GM19025 (cell line): ENCODE measurements around the gene ATG16L2.
A peak's percentile ranks its signal among the peaks of the same experiment; 100 is the strongest.
"Not testable (repeated sequence)": the region's sequence is repeated elsewhere in the genome, so short reads cannot be mapped to it uniquely, and the experiment has no call there.

Experiments used
- ATAC-seq: cut with Tn5 transposase; IDR thresholded peaks from one replicate; pipeline ENCODE4 v1.9.1; 2021; ENCODE audit warnings: mild to moderate bottlenecking, low read depth, moderate library complexity; ENCODE audit not compliant: unreplicated experiment

Gene ATG16L2

DNA sequence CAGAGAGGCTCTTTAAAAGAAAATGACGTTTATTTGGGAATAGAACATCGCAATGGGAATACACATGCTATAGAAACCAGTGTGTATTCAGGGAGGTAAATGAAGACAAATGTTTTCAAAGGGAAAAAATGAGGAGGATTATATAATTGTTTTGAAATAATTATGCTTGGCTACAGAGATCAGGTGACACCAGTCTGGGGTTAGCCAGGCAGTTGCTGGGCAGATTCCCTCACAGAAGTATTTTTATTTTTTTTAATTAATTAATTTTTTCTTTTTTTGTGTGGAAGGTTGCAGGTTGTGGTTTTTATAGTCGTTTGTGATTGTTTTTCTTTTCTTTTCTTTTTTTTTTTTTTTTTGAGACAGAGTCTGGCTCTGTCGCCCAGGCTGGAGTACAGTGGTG lies 14.8 kb upstream of the ATG16L2 start:
- ATAC-seq, result no peak

DNA sequence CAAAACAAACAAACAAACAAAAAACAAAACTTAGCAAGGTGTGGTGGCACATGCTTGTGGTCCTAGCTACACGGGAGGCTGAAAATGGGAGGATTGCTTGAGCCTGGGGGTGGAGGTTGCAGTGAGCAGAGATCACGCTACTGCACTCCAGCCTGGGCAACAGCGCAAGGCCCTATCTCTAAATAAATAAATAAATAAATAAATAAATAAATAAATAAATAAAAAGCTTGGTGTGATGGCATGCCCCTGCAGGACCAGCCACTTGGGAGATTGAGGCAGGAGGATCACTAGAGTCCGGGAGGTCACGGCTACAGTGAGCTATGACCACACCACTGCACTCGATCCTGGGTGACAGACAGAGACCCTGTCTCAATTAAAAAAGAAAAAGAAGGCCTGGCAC lies 11.4 kb upstream of the ATG16L2 start:
- no peak for ATAC-seq

DNA sequence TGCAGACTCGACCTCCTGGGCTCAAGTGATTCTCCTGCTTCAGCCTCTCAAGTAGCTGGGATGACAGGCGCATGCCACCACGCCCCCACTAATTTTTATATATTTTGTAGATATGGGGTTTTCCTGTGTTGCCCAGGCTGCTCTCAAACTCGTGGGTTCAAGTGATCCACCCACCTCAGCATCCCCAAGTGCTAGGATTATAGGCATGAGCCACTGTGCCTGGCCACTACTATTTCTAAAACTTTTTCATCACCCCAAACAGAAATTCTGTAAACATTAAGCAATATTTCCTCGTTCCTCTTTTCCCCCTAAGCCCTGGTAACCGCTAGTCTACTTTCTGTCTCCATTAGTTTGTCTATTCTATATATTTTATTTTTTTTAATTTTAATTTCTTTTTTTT lies 9.0 kb upstream of the ATG16L2 start:
- no peak for ATAC-seq

- ATAC-seq, result not testable (repeated sequence)
These were observed 7.8 kb upstream of the ATG16L2 start for GRCh38 chr11:72806378-72806777.

DNA sequence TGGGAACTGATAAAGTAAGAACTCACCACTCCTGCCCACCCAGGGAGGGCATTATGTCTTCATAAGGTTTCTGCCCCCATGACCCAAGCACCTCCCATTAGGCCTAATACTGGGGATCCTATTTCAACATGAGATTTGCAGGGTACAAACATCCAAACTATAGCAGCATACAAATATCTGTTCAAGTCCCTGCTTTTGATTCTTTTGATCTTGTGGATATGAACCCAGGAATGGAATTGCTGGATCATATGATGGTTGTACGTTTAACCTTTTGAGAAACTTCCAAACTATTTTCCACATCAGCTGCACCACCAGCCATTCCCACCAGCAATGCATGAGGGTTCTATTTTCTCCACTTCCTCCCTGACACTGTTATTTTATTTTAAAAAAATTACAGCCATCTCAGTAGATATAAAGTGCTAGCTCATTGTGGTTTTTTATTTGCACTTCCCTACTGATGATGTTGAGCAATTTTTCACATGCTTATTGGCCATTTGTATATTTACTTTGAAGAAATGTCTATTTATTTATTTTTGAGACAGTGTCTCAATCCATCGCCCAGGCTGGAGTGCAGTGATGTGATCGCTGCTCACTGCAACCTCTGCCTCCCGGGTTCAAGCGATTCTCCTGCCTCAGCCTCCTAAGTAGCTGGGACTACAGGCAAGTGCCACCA lies 7.1 kb upstream of the ATG16L2 start:
- ATAC-seq, result no peak

DNA sequence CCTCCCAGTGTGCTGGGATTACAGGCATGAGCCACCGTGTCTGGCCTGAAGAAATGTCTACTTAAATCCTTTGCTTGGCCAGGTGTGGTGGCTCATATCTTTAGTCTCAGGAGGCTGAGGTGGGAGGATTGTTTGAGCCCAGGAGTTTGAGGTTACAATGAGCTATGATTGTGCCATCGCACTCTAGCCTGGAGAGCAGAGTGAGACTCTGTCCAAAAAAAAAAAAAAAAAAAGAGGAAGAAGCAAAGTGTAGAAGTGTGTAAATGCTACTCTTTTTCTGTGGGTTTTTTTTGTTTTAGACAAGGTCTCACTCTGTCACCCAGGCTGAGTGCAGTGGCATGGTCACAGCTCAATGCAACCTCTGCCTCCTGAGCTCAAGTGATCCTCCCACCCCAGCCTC lies 6.4 kb upstream of the ATG16L2 start:
- ATAC-seq, result no peak

GRCh38 chr11:72808331-72808798 lies 5.8 kb upstream of the ATG16L2 start:
- no peak for ATAC-seq

GRCh38 chr11:72811686-72812085 lies 2.5 kb upstream of the ATG16L2 start:
- not testable (repeated sequence) for ATAC-seq

DNA sequence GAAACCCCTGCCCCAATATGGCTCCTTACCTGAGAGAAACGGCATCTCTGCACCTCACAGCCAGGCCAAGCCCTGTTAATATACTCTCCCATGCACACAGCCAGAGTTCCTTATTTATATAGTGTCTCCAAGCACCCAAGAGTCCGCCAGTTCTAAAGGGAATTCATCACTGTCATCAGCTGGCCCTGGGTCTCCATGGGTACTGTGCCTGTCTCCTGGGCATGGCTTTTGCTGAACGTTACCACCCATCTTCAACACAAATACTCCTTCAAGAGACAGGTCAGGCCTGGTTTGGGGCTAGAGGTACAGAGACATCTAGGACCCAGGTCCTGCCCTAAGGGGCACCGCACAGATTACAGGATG lies 1.6 kb upstream of the ATG16L2 start:
- no peak for ATAC-seq

DNA sequence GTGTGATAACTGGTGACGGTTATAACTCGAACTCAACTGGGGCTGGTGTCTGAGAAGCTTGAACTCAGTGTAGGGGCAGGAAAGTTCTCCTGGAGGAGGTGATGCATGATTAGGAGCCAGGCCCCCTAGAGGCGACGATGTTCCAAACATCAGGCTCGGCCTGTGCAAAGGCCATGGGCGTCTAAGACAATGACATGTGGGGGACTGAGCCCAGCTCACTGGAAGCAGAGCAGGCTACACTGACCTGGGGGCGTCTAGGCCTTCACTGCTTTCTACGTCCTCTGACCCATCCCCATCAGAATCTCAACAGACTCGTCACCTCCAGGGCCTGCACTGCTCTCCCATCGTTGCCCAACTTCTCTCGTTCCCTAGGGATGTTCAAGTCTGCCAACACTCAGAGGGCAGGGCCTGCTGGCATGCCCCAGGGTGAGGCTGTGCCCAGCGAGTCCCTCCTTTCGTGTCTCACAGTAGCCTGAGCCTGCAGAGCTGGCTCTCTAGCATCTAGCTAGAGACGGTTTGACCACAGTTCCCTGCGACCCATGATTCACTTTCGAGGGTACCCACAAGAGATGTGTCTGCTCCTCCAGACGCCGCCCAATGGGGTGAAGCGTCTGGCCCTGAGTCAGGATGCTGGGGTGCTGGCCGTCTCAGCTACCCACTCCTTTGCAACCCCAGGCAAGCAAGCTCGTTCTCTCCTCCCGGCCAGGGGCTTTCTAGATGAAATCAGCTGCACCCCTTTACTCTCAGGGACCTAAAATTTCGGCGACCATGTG lies 1.1 kb upstream of the ATG16L2 start:
- peak; percentile 26 for ATAC-seq

DNA sequence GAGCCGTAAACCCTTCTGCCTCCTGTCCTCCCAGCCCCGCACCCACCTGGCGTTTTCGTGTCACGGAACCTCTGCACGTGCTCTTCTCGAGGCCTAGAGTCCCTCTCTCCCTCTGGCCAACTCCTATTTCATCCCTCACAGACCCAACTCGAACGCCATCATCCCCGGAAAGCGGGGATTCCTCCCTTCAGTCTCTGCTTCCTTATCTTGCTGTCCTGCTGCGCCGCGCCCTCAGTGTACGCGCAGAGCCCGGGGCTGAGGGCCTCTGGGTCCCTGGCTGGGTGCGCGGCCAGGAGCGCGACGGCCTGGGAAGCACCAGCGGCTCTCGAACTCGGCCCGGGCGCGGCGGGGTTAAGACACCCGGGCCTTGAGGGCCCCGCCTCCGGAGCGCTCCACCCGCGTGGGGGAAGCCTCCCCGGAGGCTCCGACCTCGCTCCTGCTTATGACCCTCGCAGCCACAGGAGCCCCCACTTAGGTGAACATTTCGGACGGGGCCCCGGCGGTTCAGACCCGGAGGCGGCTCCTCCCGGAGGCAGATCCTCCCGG lies 398 bp upstream of the ATG16L2 start:
- ATAC-seq, result peak; percentile 45

DNA sequence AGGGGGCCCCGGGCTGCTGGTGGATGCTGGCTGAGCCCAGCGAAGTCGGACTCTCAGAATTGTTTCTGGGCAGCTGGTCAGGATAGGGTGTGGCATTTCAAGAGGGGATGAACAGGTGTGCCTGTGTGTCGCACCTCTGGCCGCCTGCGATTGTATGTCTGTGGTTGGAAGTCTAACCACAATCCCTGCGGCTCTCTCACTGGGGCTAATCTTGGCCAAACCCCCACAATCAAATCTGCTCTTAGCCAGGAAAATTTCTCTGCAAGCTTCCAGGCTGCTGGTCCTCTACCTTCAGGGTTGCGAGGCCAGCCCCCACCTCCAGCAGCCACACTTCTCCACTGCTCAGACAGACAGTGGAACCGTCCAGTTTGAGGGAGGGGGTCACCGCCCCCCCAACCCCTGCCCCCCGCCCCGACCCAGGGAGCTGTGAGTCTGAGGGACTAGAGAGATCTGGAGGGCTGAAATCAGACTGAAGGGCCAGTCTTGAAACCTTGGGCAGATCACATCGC lies 953 bp downstream of the ATG16L2 start:
- ATAC-seq, result no peak

- no peak for ATAC-seq
These were observed 2.3 kb downstream of the ATG16L2 start for GRCh38 chr11:72816404-72816990.

DNA sequence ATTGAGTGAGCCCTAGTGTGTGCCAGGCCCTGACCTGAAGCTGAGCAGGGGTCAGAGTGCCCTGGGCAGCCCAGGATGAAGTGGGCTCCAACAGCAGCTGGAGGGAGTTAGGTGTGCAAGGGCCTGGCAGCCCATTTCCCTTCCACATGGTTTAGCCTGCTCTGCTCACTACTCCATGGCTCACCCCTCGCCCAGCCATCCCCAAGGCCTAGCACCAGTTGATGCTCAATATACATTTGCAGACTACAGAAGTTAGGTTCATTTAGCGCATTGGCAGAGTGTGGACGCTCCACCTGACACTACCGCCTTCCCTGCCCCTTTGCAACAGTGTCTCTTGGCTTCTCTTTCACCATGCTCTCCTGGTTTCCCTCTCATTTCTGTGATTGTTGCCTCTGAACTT lies 3.8 kb downstream of the ATG16L2 start:
- ATAC-seq, result no peak

DNA sequence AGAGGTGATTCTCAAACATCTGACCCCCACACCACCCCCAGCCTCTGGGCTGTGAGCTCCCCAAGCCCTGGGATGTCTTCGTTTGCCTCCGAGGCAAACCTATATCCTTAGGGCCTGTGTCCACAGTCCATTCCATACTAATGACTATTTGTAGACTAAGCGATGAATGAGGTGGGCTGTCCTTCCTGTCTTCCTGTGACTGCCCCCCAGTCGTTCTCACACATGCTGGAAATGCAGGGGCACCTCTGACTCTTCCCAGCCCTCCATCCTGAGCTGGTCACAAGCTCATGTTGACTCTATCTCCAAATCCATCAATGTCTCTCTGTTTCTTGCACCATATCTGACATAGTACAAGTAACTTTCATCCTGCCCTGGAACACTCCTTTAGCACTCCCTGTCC lies 4.8 kb downstream of the ATG16L2 start:
- ATAC-seq, result no peak

DNA sequence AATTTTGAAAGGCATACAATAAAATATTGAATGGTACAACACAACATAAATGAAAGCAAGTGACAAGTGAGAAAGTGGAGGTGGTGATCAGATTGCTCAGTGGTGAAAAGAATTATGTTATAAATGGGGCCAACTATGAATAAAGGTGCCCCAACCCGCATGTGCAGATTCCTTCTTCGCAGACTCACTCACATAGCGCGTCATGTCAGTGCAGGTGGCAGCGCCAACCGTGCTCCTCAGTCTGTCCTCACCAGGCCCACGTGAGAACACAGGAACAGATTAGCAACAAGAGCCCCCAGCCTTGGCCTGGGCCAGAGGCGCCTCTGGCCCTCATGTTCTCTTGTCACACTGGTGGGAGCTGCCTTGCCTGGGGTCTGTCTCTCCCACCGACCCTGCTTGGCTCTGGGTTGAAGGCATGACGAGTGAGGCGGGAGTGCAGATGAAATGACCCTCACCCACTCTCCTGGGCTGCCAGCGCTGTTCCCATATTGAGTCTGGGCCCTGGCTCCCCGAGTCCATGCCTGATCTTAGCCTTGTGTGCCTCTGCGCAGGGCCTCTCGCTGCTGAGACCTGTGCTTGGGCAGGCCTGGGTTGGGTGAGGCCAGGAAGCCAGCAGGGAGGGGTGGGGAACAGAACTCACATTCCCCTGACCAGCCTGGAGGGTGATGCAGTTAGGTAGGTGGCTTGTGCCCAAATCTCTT lies 6.4 kb downstream of the ATG16L2 start:
- no peak for ATAC-seq

DNA sequence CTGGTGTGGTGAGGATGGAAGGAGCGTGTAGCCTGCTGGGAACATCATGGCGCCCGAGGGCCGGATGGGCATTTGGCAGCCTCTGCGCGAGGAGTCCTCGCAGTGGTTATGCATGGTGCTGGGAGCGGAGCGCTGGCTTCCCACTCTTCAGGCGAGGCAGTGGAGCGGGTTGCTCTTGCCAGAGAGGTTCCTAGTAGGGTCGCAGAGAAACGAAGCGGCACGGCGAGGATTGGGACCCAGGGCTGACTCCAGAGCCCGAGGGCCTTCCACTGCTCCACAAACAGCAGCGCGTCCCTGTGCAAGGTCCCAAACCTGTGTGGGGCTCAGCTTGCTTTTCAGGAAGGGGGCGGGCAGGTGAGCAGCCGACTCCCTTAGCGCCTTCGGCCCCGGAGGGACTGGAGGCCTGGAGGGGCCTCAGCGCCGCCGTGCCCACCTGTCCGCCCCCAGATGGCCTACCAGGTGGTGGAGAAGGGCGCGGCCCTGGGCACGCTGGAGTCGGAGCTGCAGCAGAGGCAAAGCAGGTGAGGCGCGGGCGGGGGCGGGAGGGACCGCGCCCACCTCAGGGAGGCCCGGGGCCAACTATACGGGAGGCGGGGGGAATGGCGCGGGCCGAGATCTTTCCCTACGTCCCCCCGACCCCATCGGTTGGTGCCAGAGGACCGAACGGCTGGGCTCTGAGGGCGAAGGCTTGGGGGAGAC lies 7.2 kb downstream of the ATG16L2 start:
- ATAC-seq, result no peak

GRCh38 chr11:72821920-72822799 lies 7.9 kb downstream of the ATG16L2 start:
- peak; percentile 64 for ATAC-seq
